HepG2 (cell line): Measurements from ENCODE around the gene KRTAP10-2.

ENCODE experiments used
- CREM ChIP-seq, 2 experiments: sonication (generic) in 1 of 2; formaldehyde crosslinking in 1 of 2; IDR thresholded peaks; 2 replicates each; pipeline versions ENCODE4 v1.4.0 to v1.6.1; 2016 to 2020; ENCODE audit warnings: antibody characterized with exemption in 1 of 2, mild to moderate bottlenecking in 1 of 2, missing genetic modification reagents in 1 of 2
- GPN1 ChIP-seq: sonication (generic); formaldehyde crosslinking; IDR thresholded peaks from 2 replicates; pipeline ENCODE4 v1.5.1; 2020; ENCODE audit warnings: missing genetic modification reagents, borderline replicate concordance
- JUND ChIP-seq: sonication (generic); formaldehyde crosslinking; IDR thresholded peaks from 2 replicates; pipeline ENCODE4 v1.8.0; 2022; ENCODE audit warnings: mild to moderate bottlenecking, missing genetic modification reagents
- NR2C2 ChIP-seq: sonication (generic); formaldehyde crosslinking; IDR thresholded peaks from 2 replicates; pipeline ENCODE4 v1.4.0; 2020; ENCODE audit warnings: missing genetic modification reagents, mild to moderate bottlenecking, moderate library complexity, borderline replicate concordance
- SMARCE1 ChIP-seq: fragments of 450-650 bp; IDR thresholded peaks from 2 replicates; pipeline ENCODE4 v1.6.1; 2017; ENCODE audit warnings: borderline replicate concordance
- ZFX ChIP-seq: sonication (generic); formaldehyde crosslinking; IDR thresholded peaks from 2 replicates; pipeline ENCODE4 v1.4.0; 2020; ENCODE audit warnings: mild to moderate bottlenecking, low read depth, missing genetic modification reagents, moderate library complexity
- TF ChIP-seq, protein P1 (sequence below): sonication (generic); formaldehyde crosslinking; IDR thresholded peaks from 2 replicates; pipeline ENCODE4 v1.5.1; 2020; ENCODE audit warnings: mild to moderate bottlenecking, missing genetic modification reagents, borderline replicate concordance
- TF ChIP-seq, protein P2 (sequence below): sonication (generic); formaldehyde crosslinking; IDR thresholded peaks from 2 replicates; pipeline ENCODE4 v1.5.0; 2020; ENCODE audit warnings: missing genetic modification reagents
- TF ChIP-seq, protein P3 (sequence below): sonication (generic); formaldehyde crosslinking; IDR thresholded peaks from 2 replicates; pipeline ENCODE4 v1.8.0; 2022; ENCODE audit warnings: mild to moderate bottlenecking, missing genetic modification reagents; ENCODE audit not compliant: insufficient replicate concordance
- TF ChIP-seq, protein P4 (sequence below): sonication (generic); formaldehyde crosslinking; IDR thresholded peaks from 2 replicates; pipeline ENCODE4 v1.4.0; 2020; ENCODE audit warnings: missing genetic modification reagents, borderline replicate concordance
- TF ChIP-seq, protein P5 (sequence below): sonication (generic); formaldehyde crosslinking; IDR thresholded peaks from 2 replicates; pipeline ENCODE4 v1.4.0; 2020; ENCODE audit warnings: mild to moderate bottlenecking, missing genetic modification reagents

DNA sequence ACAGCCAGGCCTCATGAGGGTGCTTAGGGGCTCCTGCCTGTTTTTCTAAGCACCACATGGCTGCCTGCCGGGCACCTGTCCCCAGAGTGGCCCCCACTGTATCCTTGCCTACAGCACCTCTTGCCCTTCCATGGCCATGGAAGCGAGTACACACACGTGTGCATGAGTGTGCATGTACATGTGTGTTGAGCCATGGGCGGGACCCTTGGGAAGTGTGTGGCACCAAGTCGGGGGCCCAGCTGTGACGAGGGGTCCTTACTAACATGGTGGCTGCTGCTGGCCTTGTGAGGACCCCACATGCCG lies 37.1 kb downstream of the KRTAP10-2 start:
- TF ChIP-seq, protein P1, sequence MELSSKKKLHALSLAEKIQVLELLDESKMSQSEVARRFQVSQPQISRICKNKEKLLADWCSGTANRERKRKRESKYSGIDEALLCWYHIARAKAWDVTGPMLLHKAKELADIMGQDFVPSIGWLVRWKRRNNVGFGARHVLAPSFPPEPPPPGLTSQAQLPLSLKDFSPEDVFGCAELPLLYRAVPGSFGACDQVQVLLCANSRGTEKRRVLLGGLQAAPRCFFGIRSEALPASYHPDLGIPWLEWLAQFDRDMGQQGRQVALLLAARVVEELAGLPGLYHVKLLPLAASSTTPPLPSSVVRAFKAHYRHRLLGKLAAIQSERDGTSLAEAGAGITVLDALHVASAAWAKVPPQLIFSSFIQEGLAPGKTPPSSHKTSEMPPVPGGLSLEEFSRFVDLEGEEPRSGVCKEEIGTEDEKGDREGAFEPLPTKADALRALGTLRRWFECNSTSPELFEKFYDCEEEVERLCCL (CRISPR knock-in tag) = no peak
- TF ChIP-seq ZFX (CRISPR knock-in tag) = no peak
- TF ChIP-seq NR2C2 = no peak
- TF ChIP-seq, protein P2, sequence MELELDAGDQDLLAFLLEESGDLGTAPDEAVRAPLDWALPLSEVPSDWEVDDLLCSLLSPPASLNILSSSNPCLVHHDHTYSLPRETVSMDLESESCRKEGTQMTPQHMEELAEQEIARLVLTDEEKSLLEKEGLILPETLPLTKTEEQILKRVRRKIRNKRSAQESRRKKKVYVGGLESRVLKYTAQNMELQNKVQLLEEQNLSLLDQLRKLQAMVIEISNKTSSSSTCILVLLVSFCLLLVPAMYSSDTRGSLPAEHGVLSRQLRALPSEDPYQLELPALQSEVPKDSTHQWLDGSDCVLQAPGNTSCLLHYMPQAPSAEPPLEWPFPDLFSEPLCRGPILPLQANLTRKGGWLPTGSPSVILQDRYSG (CRISPR knock-in tag) = no peak
- no peak for TF ChIP-seq SMARCE1
- TF ChIP-seq, protein P3, sequence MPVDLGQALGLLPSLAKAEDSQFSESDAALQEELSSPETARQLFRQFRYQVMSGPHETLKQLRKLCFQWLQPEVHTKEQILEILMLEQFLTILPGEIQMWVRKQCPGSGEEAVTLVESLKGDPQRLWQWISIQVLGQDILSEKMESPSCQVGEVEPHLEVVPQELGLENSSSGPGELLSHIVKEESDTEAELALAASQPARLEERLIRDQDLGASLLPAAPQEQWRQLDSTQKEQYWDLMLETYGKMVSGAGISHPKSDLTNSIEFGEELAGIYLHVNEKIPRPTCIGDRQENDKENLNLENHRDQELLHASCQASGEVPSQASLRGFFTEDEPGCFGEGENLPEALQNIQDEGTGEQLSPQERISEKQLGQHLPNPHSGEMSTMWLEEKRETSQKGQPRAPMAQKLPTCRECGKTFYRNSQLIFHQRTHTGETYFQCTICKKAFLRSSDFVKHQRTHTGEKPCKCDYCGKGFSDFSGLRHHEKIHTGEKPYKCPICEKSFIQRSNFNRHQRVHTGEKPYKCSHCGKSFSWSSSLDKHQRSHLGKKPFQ = no peak
- TF ChIP-seq, protein P4, sequence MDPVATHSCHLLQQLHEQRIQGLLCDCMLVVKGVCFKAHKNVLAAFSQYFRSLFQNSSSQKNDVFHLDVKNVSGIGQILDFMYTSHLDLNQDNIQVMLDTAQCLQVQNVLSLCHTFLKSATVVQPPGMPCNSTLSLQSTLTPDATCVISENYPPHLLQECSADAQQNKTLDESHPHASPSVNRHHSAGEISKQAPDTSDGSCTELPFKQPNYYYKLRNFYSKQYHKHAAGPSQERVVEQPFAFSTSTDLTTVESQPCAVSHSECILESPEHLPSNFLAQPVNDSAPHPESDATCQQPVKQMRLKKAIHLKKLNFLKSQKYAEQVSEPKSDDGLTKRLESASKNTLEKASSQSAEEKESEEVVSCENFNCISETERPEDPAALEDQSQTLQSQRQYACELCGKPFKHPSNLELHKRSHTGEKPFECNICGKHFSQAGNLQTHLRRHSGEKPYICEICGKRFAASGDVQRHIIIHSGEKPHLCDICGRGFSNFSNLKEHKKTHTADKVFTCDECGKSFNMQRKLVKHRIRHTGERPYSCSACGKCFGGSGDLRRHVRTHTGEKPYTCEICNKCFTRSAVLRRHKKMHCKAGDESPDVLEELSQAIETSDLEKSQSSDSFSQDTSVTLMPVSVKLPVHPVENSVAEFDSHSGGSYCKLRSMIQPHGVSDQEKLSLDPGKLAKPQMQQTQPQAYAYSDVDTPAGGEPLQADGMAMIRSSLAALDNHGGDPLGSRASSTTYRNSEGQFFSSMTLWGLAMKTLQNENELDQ (CRISPR knock-in tag) = no peak
- no peak for TF ChIP-seq GPN1 (CRISPR knock-in tag)
- TF ChIP-seq, protein P5, sequence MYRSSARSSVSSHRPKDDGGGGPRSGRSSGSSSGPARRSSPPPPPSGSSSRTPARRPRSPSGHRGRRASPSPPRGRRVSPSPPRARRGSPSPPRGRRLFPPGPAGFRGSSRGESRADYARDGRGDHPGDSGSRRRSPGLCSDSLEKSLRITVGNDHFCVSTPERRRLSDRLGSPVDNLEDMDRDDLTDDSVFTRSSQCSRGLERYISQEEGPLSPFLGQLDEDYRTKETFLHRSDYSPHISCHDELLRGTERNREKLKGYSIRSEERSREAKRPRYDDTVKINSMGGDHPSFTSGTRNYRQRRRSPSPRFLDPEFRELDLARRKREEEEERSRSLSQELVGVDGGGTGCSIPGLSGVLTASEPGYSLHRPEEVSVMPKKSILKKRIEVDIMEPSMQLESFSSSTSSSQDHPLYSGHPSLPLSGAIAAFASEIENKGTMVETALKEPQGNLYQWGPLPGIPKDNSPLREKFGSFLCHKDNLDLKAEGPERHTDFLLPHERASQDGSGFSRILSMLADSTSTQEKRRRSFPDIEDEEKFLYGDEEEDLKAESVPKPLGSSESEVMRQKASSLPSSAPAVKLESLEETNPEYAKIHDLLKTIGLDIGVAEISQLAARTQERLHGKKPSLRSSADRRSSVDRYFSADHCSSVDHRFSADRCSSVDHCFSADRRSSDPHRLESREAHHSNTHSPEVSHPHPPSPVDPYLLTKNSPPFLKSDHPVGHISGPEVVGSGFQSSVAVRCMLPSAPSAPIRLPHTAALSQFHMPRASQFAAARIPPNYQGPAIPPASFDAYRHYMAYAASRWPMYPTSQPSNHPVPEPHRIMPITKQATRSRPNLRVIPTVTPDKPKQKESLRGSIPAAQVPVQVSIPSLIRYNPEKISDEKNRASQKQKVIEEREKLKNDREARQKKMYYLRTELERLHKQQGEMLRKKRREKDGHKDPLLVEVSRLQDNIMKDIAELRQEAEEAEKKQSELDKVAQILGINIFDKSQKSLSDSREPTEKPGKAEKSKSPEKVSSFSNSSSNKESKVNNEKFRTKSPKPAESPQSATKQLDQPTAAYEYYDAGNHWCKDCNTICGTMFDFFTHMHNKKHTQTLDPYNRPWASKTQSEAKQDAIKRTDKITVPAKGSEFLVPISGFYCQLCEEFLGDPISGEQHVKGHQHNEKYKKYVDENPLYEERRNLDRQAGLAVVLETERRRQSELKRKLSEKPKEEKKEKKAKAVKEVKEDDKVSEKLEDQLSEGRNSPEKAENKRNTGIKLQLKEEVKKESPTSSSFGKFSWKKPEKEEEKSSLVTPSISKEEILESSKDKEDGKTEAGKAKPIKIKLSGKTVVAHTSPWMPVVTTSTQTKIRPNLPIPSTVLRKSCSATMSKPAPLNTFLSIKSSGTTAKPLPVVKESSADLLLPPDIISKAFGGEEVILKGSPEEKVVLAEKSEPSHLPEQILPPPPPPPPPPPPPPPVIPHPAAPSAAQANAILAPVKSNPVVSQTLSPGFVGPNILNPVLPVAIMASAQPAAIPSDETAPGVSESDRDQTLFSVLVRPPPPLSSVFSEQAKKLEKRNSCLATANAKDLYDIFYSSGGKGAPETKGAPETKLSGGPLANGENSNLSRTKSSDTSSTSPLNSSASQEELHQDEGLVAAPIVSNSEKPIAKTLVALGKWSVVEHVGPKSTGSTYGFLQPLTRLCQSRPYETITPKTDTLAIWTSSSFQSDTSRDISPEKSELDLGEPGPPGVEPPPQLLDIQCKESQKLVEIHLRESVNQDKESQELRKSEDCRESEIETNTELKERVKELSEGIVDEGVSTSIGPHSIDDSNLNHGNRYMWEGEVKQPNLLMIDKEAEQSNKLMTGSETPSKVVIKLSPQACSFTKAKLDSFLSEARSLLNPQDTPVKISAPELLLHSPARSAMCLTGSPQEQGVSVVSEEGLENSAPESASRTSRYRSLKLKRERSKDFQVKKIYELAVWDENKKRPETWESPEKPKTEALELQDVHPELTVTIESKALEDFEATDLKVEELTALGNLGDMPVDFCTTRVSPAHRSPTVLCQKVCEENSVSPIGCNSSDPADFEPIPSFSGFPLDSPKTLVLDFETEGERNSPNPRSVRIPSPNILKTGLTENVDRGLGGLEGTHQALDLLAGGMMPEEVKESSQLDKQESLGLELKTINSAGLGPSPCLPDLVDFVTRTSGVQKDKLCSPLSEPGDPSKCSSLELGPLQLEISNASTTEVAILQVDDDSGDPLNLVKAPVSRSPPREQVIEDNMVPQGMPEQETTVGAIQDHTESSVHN (CRISPR knock-in tag) = no peak
- TF ChIP-seq CREM (IDR thresholded peaks at IDR 0.05) = no peak
- TF ChIP-seq CREM (CRISPR knock-in tag; IDR thresholded peaks at IDR 0.05) = no peak
- TF ChIP-seq JUND = no peak
